H1 (cell line): ENCODE data around the gene TBC1D19. TPM values are rescaled to one million over a fixed set of nuclear protein-coding genes. Genes with fewer than 3 reads are reported as not detected.

Experiments
- CEBPB ChIP-seq: IDR thresholded peaks from 2 replicates; pipeline ENCODE4 v1.6.1; 2012; ENCODE audit warnings: low read depth, low read length
- TAF7 ChIP-seq: optimal IDR thresholded peaks from 2 replicates; pipeline ENCODE3; 2011; ENCODE audit warnings: low read depth, mild to moderate bottlenecking, inconsistent platforms, low read length, moderate library complexity, borderline replicate concordance
- USF2 ChIP-seq: IDR thresholded peaks from 2 replicates; pipeline ENCODE4 v1.6.1; 2011; ENCODE audit warnings: low read length, improper control_type of control experiment
- ZNF274 ChIP-seq: IDR thresholded peaks from 2 replicates; pipeline ENCODE4 v1.7.0; 2012; ENCODE audit warnings: low read length, borderline replicate concordance; ENCODE audit errors: extremely low read depth
- polyA plus RNA-seq, 7 experiments: library from polyadenylated mRNA; depleted of rRNA in 3 of 7; stranded (reverse) in 5 of 7; unstranded in 2 of 7; fragments of >200 nt in 5 of 7; fragments of 200-250 nt in 2 of 7; gene quantifications; 1 replicate in 5 of 7; 2 replicates in 1 of 7; 4 replicates in 1 of 7; pipeline versions ENCODE4 v1.2.1 to v1.2.3, GENCODE V29; 2011 to 2013; ENCODE audit warnings: missing spikeins in 2 of 7, mixed read lengths in 2 of 7
- total RNA-seq: library from RNA; stranded (reverse); fragmentation: NEBNext Ultra II Directional; extraction: Animal tissue kit (Norgen Biotek cat#: 25700); gene quantifications from 2 replicates; pipeline ENCODE4 v1.2.1, GENCODE V29; 2021

TBC1D19 gene
- total and polyA plus RNA-seq, 2 of the 8 experiments (the other 6 are each of a cell fraction or from before 2014, with no cell fraction given): 1.9 to 3.5 TPM

DNA sequence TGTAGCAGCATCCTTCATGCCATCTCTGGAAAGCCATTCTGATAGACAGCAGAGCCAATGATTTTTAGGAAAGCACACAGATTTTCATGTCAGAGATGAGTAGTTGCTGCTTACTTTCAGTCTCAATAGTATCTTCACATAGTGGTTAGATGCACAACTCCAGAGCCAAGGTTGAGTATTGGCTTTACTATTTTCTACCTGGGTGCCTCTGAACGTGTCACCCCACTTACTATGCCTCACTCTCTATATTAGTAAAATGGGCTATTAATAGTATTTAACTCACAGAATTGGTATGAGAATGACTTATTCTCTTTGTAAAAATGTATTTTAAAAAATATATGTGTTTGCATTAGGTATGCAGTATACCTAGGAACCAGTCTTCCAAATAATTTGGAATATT lies 168.0 kb downstream of the TBC1D19 start (continued):
- no peak for TF ChIP-seq USF2
- TF ChIP-seq CEBPB: no peak
- no peak for TF ChIP-seq ZNF274
- no peak for TF ChIP-seq TAF7
